ENCODE results near the gene MAST1.

DNA sequence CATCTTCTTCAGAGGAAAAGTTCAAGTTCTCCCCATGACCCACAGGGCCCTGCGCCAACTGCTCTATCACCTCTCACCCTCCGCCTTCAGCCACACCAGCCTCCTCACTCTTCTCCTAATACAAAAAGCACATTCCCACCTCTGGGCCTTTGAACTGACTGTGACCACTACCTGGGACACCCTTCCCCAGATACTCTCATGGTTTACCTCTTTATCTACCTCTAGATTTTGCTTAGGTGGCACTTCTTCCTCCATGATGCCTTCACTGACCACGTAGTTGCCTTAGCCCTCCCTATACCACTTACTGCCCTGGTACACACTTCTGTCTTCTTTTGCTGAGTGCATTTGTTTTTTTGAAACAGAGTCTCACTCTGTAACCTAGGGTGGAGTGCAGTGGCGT, 84.6 kb downstream of the MAST1 start:
- TF ChIP-seq EZH2phosphoT487 (IDR thresholded peaks at IDR 0.05; ENCODE audit: low read depth, severe bottlenecking, unreplicated experiment) = no peak
- TF ChIP-seq, protein P1, sequence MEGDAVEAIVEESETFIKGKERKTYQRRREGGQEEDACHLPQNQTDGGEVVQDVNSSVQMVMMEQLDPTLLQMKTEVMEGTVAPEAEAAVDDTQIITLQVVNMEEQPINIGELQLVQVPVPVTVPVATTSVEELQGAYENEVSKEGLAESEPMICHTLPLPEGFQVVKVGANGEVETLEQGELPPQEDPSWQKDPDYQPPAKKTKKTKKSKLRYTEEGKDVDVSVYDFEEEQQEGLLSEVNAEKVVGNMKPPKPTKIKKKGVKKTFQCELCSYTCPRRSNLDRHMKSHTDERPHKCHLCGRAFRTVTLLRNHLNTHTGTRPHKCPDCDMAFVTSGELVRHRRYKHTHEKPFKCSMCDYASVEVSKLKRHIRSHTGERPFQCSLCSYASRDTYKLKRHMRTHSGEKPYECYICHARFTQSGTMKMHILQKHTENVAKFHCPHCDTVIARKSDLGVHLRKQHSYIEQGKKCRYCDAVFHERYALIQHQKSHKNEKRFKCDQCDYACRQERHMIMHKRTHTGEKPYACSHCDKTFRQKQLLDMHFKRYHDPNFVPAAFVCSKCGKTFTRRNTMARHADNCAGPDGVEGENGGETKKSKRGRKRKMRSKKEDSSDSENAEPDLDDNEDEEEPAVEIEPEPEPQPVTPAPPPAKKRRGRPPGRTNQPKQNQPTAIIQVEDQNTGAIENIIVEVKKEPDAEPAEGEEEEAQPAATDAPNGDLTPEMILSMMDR (IDR thresholded peaks at IDR 0.05; ENCODE audit: poor library complexity) = no peak

All from hepatocyte (in vitro differentiated cells).